GM23248 (cell line): ENCODE measurements around the gene LIMA1. TPM values are rescaled to one million over a fixed set of nuclear protein-coding genes. Genes with fewer than 3 reads are reported as not detected.

Experiments
- DNase-seq: peaks from one replicate; pipeline ENCODE4 v3.0.0-alpha.2; 2015
- H2AFZ ChIP-seq: fragments of 200-600 bp; sonication (generic); 2 replicates; pipeline ENCODE4 v1.6.1; 2016; ENCODE audit warnings: antibody characterized with exemption
- H3F3A ChIP-seq: fragments of 200-600 bp; sonication (generic); 2 replicates; pipeline ENCODE4 v1.6.1; 2016; ENCODE audit warnings: mild to moderate bottlenecking, antibody characterized with exemption, mixed run types; ENCODE audit not compliant: insufficient read depth
- H3K27ac ChIP-seq: fragments of 200-600 bp; sonication (generic); 2 replicates; pipeline ENCODE4 v1.5.1; 2016; ENCODE audit warnings: mild to moderate bottlenecking
- H3K27me3 ChIP-seq: fragments of 200-600 bp; sonication (generic); replicated peaks from 2 replicates; pipeline ENCODE4 v1.6.1; 2016; ENCODE audit warnings: mild to moderate bottlenecking; ENCODE audit not compliant: insufficient read depth
- H3K36me3 ChIP-seq: fragments of 200-600 bp; sonication (generic); 2 replicates; pipeline ENCODE4 v1.6.1; 2016; ENCODE audit warnings: low read depth, mild to moderate bottlenecking
- H3K4me1 ChIP-seq: fragments of 200-600 bp; sonication (generic); 2 replicates; pipeline ENCODE4 v1.6.1; 2016; ENCODE audit warnings: mild to moderate bottlenecking; ENCODE audit not compliant: insufficient read depth
- H3K4me2 ChIP-seq: fragments of 200-600 bp; sonication (generic); one replicate; pipeline ENCODE4 v1.6.1; 2016; ENCODE audit warnings: mild to moderate bottlenecking; ENCODE audit not compliant: unreplicated experiment
- H3K4me3 ChIP-seq: fragments of 200-600 bp; sonication (generic); 2 replicates; pipeline ENCODE4 v1.5.1; 2016; ENCODE audit warnings: mild to moderate bottlenecking
- H3K79me2 ChIP-seq: fragments of 200-600 bp; sonication (generic); 2 replicates; pipeline ENCODE4 v1.6.1; 2016; ENCODE audit warnings: mild to moderate bottlenecking; ENCODE audit not compliant: insufficient read depth
- H3K9ac ChIP-seq: fragments of 200-600 bp; sonication (generic); 2 replicates; pipeline ENCODE4 v1.6.1; 2016; ENCODE audit warnings: mild to moderate bottlenecking
- H3K9me2 ChIP-seq: fragments of 200-600 bp; sonication (generic); 2 replicates; pipeline ENCODE4 v1.6.1; 2016; ENCODE audit warnings: mixed run types, mild to moderate bottlenecking, moderate library complexity; ENCODE audit not compliant: insufficient read depth
- H3K9me3 ChIP-seq: fragments of 200-600 bp; sonication (generic); one replicate; pipeline ENCODE4 v1.6.1; 2017; ENCODE audit warnings: low read depth
- H4K20me1 ChIP-seq: fragments of 200-600 bp; sonication (generic); 2 replicates; pipeline ENCODE4 v1.6.0; 2016; ENCODE audit not compliant: insufficient read depth
- EZH2 ChIP-seq: fragments of 200-600 bp; sonication (generic); IDR thresholded peaks from 2 replicates; pipeline ENCODE4 v1.6.1; 2018; ENCODE audit warnings: antibody characterized with exemption, mild to moderate bottlenecking; ENCODE audit not compliant: insufficient read depth, poor library complexity, severe bottlenecking
- EZH2phosphoT487 ChIP-seq: fragments of 200-600 bp; sonication (generic); IDR thresholded peaks from 2 replicates; pipeline ENCODE4 v1.6.1; 2018; ENCODE audit warnings: antibody characterized with exemption, moderate library complexity, mild to moderate bottlenecking, low read depth; ENCODE audit not compliant: insufficient read depth
- WGBS, 2 experiments: methylation state at CpG; one replicate each; pipeline ENCODE4 v1.1.6; 2015 to 2017; ENCODE audit warnings: low lambda C conversion rate in 2 of 2, low coverage in 1 of 2; ENCODE audit errors: missing lambda C conversion rate in 2 of 2; 5-methylcytosine and 5-hydroxymethylcytosine counted together
- in situ Hi-C: fragments of 300-500 bp; cut with MboI; formaldehyde crosslinking; loops from 2 replicates; pipeline ENCODE4 v1.15.0; 2020
- polyA plus RNA-seq: library from polyadenylated mRNA; unstranded; fragments of >200 nt; fragmentation: Nextera tagmentation; extraction: Ambion mirVana; gene quantifications from 2 replicates; pipeline ENCODE4 v1.2.1, GENCODE V29; 2016
- total RNA-seq: library from RNA; depleted of rRNA; stranded (reverse); fragments of >200 nt; shearing (Covaris generic); gene quantifications from 2 replicates; pipeline ENCODE4 v1.2.3, GENCODE V29; 2014

The LIMA1 gene
- total and polyA plus RNA-seq, 2 experiments from 2014 or later, result 180 to 256 TPM

DNA sequence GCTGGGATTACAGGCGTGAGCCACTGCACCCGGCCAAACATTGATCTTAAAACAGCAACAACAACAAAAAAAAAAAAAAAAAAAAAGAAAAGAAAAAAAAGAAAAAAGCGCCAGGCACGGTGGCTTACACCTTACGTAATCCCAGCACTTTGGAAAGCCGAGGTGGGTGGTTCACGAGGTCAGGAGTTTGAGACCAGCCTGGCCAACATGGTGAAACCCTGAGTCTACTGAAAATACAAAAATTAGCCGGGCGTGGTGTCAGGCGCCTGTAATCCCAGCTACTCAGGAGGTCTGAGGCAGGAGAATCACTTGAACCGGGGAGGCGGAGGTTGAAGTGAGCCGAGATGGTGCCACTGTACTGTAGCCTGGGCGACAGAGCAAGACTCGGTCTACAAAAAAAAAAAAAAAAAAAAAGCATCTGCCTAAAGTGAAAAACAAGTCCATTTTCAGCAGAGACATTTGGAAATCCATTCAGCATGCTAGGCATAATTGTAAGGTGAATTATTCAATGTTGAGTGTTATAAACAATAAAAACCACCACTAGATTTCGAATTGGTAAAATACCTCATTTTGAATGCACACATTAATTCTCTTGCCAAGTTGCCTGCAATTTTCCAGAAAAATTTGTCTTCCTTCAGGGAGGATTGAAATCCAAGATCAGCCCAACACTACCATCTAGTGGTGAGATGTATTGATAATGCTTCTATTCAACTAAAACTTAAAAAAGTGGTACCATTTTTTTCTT lies 108.2 kb downstream of the LIMA1 start:
- no peak for TF ChIP-seq EZH2
- Histone ChIP-seq H2AFZ (no peak overlapping the region), H3K4me3 (no peak overlapping the region), H3K36me3 (peaks cover 40% of the 10 kb centered on the region), H3K9ac (no peak overlapping the region), H4K20me1 (no peaks in the 10 kb centered on the region), H3K4me1 (no peaks in the 10 kb centered on the region), H3K9me2 (no peaks in the 10 kb centered on the region), H3K4me2 (no peak overlapping the region), H3K9me3 (no peaks in the 10 kb centered on the region), H3K27me3 (no peaks in the 10 kb centered on the region), H3K79me2 (peaks cover 27% of the 10 kb centered on the region), H3F3A (peaks cover 60% of the 10 kb centered on the region), H3K27ac (0 out of 2 replicates have a peak overlapping the region, but pooled peaks have one; percentile 11)
- in situ Hi-C loops, result no loop called here
- peak; percentile 82 for DNase-seq
- WGBS, 2 experiments, result 53 to 57% methylated on average over 13 to 16 of the region's 16 CpGs

DNA sequence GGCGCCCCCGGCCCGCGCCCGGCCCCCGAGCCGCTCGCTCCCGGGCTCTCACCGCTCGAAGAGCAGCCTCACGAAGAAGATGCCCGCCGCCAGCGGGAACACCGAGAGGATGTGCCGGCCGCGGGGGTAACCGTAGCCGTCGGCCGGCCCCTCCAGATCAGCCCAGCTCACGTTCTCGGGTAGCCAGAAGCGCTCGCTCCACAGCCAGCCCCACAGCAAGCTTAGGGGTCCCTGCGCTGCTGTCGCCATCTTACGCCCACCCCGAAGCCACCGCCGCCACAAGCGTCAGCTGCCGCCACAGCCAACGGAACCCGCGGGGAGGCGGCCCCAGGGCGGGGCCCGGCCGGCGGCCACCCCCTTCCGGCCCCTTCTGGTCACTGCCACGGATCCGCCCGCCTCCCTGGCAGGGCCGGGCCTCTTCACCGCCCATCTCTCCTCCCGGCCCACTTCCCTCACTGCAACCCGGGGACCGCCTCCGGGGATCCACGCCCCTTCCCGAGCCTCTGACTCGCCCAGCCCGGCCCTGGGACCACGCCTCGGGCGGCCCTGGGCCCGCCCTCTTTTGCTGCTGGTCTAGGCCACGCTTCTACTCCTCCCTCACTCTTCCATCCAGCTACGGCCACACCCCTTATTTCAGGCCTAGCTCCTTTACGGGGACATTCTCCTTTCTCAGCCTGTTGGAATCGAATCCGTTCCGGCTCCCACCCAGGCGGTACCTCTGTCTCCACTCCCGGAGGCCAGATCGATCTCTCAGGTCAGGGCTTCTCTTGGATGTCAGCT lies 116.1 kb downstream of the LIMA1 start, which contains the start of gene CERS5:
Gene CERS5, minus strand, starts transcription at position 321 of the 780 bp plus-strand sequence. Its CDS starts 72 bp downstream, at position 249.
- Histone ChIP-seq H3K9ac (peak within 1 kb of the TSS; percentile 98), H3K9me3 (no peaks in the 10 kb centered on the region), H3F3A (peaks cover 17% of the 10 kb centered on the region; the same call in 1 of the 2 replicates), H3K4me3 (peak within 1 kb of the TSS; percentile 97), H3K27me3 (no peaks in the 10 kb centered on the region), H3K36me3 (no peaks in the 10 kb centered on the region), H3K4me2 (peak within 1 kb of the TSS; percentile 89), H4K20me1 (no peaks in the 10 kb centered on the region), H3K4me1 (peaks cover 18% of the 10 kb centered on the region; the same call in 1 of the 2 replicates), H2AFZ (peak within 1 kb of the TSS; percentile 88), H3K79me2 (peaks cover 48% of the 10 kb centered on the region), H3K9me2 (no peaks in the 10 kb centered on the region), H3K27ac (peak within 1 kb of the TSS; percentile 93)
- DNase-seq, result peak; percentile 99
- 1% methylated on average over 41 to 69 of the region's 70 CpGs for WGBS, 2 experiments
- in situ Hi-C loops, result no loop called here
- TF ChIP-seq EZH2, result no peak
- TF ChIP-seq EZH2phosphoT487, result no peak

DNA sequence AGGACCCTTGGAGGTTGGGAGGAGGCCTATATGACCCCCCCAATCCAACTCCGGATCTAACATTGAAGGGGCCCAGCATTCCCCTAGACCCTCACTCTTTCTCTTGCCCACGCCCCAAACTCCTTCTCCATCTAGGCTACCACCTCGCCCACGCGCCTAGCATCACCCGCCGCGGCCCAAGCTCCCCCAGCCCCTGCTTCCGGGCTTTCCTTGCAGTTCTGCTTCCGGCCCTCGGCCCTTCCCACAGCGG lies 116.6 kb downstream of the LIMA1 start:
- H3K9me2 ChIP-seq, result no peaks in the 10 kb centered on the region
- H3K27me3 ChIP-seq, result no peaks in the 10 kb centered on the region
- no peaks in the 10 kb centered on the region for H3K36me3 ChIP-seq
- peaks cover 23% of the 10 kb centered on the region; the same call in 1 of the 2 replicates for H3K4me1 ChIP-seq
- peak overlapping the region; percentile 89 for H3K4me2 ChIP-seq
- H3K9me3 ChIP-seq, result no peaks in the 10 kb centered on the region
- peaks cover 52% of the 10 kb centered on the region for H3K79me2 ChIP-seq
- peak overlapping the region; percentile 97 for H3K4me3 ChIP-seq
- in situ Hi-C loops, result no loop called here
- 0 to 2% methylated on average over 4 to 12 of the region's 12 CpGs for WGBS, 2 experiments
- H3K27ac ChIP-seq, result peak overlapping the region; percentile 93
- peak overlapping the region; percentile 86 for H2AFZ ChIP-seq
- H3F3A ChIP-seq, result peaks cover 14% of the 10 kb centered on the region; the same call in 1 of the 2 replicates
- H3K9ac ChIP-seq, result peak overlapping the region; percentile 98
- TF ChIP-seq EZH2phosphoT487 (no peak), EZH2 (no peak)
- DNase-seq, result peak; percentile 74
- no peaks in the 10 kb centered on the region for H4K20me1 ChIP-seq

DNA sequence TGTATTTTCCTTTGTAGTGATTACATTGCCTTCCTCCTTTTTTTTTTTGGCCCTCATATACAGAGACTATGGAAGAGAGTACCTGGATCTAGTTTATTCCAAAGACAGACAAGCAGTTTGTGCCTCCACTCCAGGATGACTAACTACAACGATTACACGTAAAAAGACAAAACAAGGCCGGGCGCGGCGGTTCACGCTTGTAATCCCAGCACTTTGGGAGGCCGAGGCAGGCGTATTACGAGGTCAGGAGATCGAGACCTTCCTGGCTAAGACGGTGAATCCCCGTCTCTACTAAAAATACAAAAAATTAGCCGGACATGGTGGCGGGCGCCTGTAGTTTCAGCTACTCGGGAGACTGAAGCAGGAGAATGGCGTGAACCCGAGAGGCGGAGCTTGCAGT lies 118.4 kb downstream of the LIMA1 start:
- no peaks in the 10 kb centered on the region for H4K20me1 ChIP-seq
- WGBS, 2 experiments, result 97 to 98% methylated on average over 20 of the region's 20 CpGs
- in situ Hi-C loops, result no loop called here

More for the DNA sequence above, 118.4 kb downstream of the LIMA1 start:
- Histone ChIP-seq H3K9ac (no peak overlapping the region), H3K79me2 (peaks cover 69% of the 10 kb centered on the region), H3K9me3 (no peaks in the 10 kb centered on the region), H3K27ac (no peak overlapping the region), H2AFZ (no peak overlapping the region), H3K36me3 (no peaks in the 10 kb centered on the region), H3F3A (peaks cover 16% of the 10 kb centered on the region; the same call in 1 of the 2 replicates), H3K4me3 (no peak overlapping the region), H3K4me2 (no peak overlapping the region), H3K4me1 (peaks cover 23% of the 10 kb centered on the region; the same call in 1 of the 2 replicates), H3K9me2 (no peaks in the 10 kb centered on the region), H3K27me3 (no peaks in the 10 kb centered on the region)
- no peak for DNase-seq
- TF ChIP-seq EZH2phosphoT487 (no peak), EZH2 (no peak)
